H1 (cell line): ENCODE data around the gene PDE4D.

Source experiments
- CHD2 ChIP-seq: IDR thresholded peaks from 2 replicates; pipeline ENCODE4 v1.6.1; 2012; ENCODE audit warnings: low read length, improper control_type of control experiment
- POLR2A ChIP-seq, 2 experiments: IDR thresholded peaks; 1 replicate in 1 of 2; 2 replicates in 1 of 2; pipeline ENCODE4 v1.6.1; 2011; ENCODE audit warnings: low read depth in 2 of 2, low read length in 2 of 2, mild to moderate bottlenecking in 2 of 2; ENCODE audit errors: control extremely low read depth in 1 of 2

DNA sequence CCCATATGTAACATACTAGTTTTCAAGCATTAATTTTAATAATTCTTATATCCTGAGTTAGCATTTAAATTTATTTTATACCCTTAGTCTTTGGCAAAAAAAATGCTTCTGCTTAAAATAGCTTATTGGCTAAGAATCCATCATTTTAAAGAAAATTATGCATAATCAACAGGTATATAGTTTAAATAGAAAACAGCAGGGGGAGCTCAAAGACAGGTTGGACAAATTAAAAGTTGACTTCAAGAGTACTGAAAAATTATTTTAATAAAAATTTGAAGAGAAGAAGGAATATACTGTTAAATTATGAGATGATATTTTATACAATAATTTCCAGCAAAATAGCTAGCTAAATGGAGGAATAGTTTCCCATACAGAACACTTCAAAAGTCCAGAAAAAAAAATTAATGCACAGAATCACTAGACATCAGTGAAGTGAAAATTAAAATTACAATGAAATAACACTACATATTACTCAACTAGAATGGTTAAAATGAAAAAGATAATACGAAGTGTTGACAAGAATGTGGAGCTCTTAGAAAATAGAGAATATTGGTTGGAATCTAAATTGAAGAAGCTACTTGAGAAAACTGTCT is 387.1 kb downstream of the PDE4D start:
- TF ChIP-seq CHD2 (no peak), POLR2A (IDR thresholded peaks at IDR 0.05; ENCODE audit: control extremely low read depth in 1 of 2, low read depth in 2 of 2, low read length in 2 of 2) (no peak)
